H9 (cell line): ENCODE measurements around the gene GALNT17. TPM values are rescaled to one million over a fixed set of nuclear protein-coding genes. Genes with fewer than 3 reads are reported as not detected.

Experiments used
- DNase-seq: peaks from one replicate; pipeline ENCODE4 v3.0.0-alpha.2; 2017
- H2AFZ ChIP-seq: one replicate; pipeline ENCODE4 v1.6.1; 2013; ENCODE audit warnings: mild to moderate bottlenecking, low read length, control low read depth, moderate library complexity
- H2AK5ac ChIP-seq: 2 replicates; pipeline ENCODE4 v1.6.1; 2013; ENCODE audit warnings: low read length, control low read depth, mixed read lengths; ENCODE audit not compliant: insufficient read length
- H2BK120ac ChIP-seq: one replicate; pipeline ENCODE4 v1.6.1; 2013; ENCODE audit warnings: low read depth, mild to moderate bottlenecking, low read length, control low read depth, inconsistent platforms; ENCODE audit not compliant: poor library complexity, severe bottlenecking
- H2BK12ac ChIP-seq: 2 replicates; pipeline ENCODE4 v1.6.1; 2013; ENCODE audit warnings: low read length, control low read depth, mixed read lengths, low read depth; ENCODE audit not compliant: insufficient read length
- H2BK15ac ChIP-seq: 2 replicates; pipeline ENCODE4 v1.6.1; 2013; ENCODE audit warnings: low read depth, low read length, control low read depth
- H2BK20ac ChIP-seq: one replicate; pipeline ENCODE4 v1.6.1; 2013; ENCODE audit warnings: low read depth, mild to moderate bottlenecking, low read length, control low read depth, inconsistent platforms; ENCODE audit not compliant: poor library complexity, severe bottlenecking
- H2BK5ac ChIP-seq: 2 replicates; pipeline ENCODE4 v1.6.1; 2013; ENCODE audit warnings: low read length, control low read depth, mixed read lengths; ENCODE audit not compliant: insufficient read length
- H3K14ac ChIP-seq: 2 replicates; pipeline ENCODE4 v1.6.1; 2013; ENCODE audit warnings: low read length, control low read depth; ENCODE audit not compliant: insufficient read depth
- H3K18ac ChIP-seq: 2 replicates; pipeline ENCODE4 v1.6.1; 2013; ENCODE audit warnings: low read depth, mild to moderate bottlenecking, mixed read lengths, low read length, control low read depth; ENCODE audit not compliant: insufficient read length
- H3K23ac ChIP-seq: 2 replicates; pipeline ENCODE4 v1.6.1; 2013; ENCODE audit warnings: low read length, control low read depth, mixed read lengths, low read depth; ENCODE audit not compliant: insufficient read length
- H3K23me2 ChIP-seq: 2 replicates; pipeline ENCODE4 v1.6.1; 2013; ENCODE audit warnings: low read depth, mild to moderate bottlenecking, mixed read lengths, low read length, control low read depth; ENCODE audit not compliant: insufficient read length, poor library complexity, severe bottlenecking
- H3K27ac ChIP-seq: 2 replicates; pipeline ENCODE4 v1.5.1; 2013; ENCODE audit warnings: low read length, control low read depth, mixed read lengths, low read depth; ENCODE audit not compliant: insufficient read length
- H3K27me3 ChIP-seq: 2 replicates; pipeline ENCODE4 v1.6.1; 2013; ENCODE audit warnings: low read length, control low read depth, inconsistent platforms; ENCODE audit not compliant: insufficient read depth
- H3K4ac ChIP-seq: 2 replicates; pipeline ENCODE4 v1.6.1; 2013; ENCODE audit warnings: low read depth, mild to moderate bottlenecking, control low read depth, inconsistent platforms, low read length, moderate library complexity
- H3K4me1 ChIP-seq: 2 replicates; pipeline ENCODE4 v1.6.1; 2013; ENCODE audit warnings: low read length, control low read depth, inconsistent platforms; ENCODE audit not compliant: insufficient read depth
- H3K4me2 ChIP-seq: 2 replicates; pipeline ENCODE4 v1.6.1; 2013; ENCODE audit warnings: low read length, control low read depth, mixed read lengths; ENCODE audit not compliant: insufficient read length, insufficient read depth
- H3K56ac ChIP-seq: 2 replicates; pipeline ENCODE4 v1.6.1; 2013; ENCODE audit warnings: low read depth, mild to moderate bottlenecking, mixed read lengths, low read length, control low read depth; ENCODE audit not compliant: insufficient read length
- H3K79me1 ChIP-seq: 2 replicates; pipeline ENCODE4 v1.6.1; 2013; ENCODE audit warnings: low read depth, mild to moderate bottlenecking, moderate library complexity, low read length, control low read depth, inconsistent platforms; ENCODE audit not compliant: insufficient read depth, poor library complexity, severe bottlenecking
- H3K79me2 ChIP-seq: 2 replicates; pipeline ENCODE4 v1.6.1; 2013; ENCODE audit warnings: low read length, control low read depth, inconsistent platforms; ENCODE audit not compliant: insufficient read depth
- H3K9ac ChIP-seq: 2 replicates; pipeline ENCODE4 v1.6.1; 2013; ENCODE audit warnings: low read length, control low read depth, mixed read lengths; ENCODE audit not compliant: insufficient read length; ENCODE audit errors: extremely low read depth
- H3K9me3 ChIP-seq: one replicate; pipeline ENCODE4 v1.6.1; 2013; ENCODE audit warnings: low read depth, low read length, inconsistent platforms; ENCODE audit not compliant: control insufficient read depth
- H3T11ph ChIP-seq: one replicate; pipeline ENCODE4 v1.6.1; 2013; ENCODE audit warnings: mild to moderate bottlenecking, low read length, control low read depth, inconsistent platforms
- H4K20me1 ChIP-seq: one replicate; pipeline ENCODE4 v1.6.1; 2013; ENCODE audit not compliant: control insufficient read depth, insufficient read length, insufficient read depth
- H4K5ac ChIP-seq: 2 replicates; pipeline ENCODE4 v1.6.1; 2013; ENCODE audit warnings: low read depth, mild to moderate bottlenecking, mixed read lengths, low read length, control low read depth; ENCODE audit not compliant: insufficient read length
- H4K8ac ChIP-seq: replicated peaks from 2 replicates; pipeline ENCODE4 v1.6.1; 2013; ENCODE audit warnings: low read length, control low read depth, mixed read lengths, low read depth; ENCODE audit not compliant: insufficient read length
- H4K91ac ChIP-seq: 2 replicates; pipeline ENCODE4 v1.6.1; 2013; ENCODE audit warnings: low read depth, mild to moderate bottlenecking, moderate library complexity, mixed read lengths, low read length, control low read depth; ENCODE audit not compliant: insufficient read length
- H3K27ac Mint-ChIP-seq, 3 experiments: 2 replicates in 2 of 3; 3 replicates in 1 of 3; pipeline ENCODE4 v1.8.0; 2020 to 2021; ENCODE audit warnings: mixed read lengths in 3 of 3, mild to moderate bottlenecking in 1 of 3, moderate library complexity in 1 of 3
- H3K27me3 Mint-ChIP-seq: 2 replicates; pipeline ENCODE4 v1.8.0; 2021; ENCODE audit warnings: low read depth, mild to moderate bottlenecking, moderate library complexity, mixed read lengths
- H3K36me3 Mint-ChIP-seq, 3 experiments: 2 replicates in 2 of 3; 3 replicates in 1 of 3; pipeline ENCODE4 v1.8.0; 2020 to 2021; ENCODE audit warnings: low read depth in 3 of 3, mixed read lengths in 3 of 3; ENCODE audit not compliant: insufficient read depth in 1 of 3
- H3K4me1 Mint-ChIP-seq, 2 experiments: 2 replicates each; pipeline ENCODE4 v1.8.0; 2020; ENCODE audit warnings: mixed read lengths in 2 of 2
- H3K4me3 Mint-ChIP-seq, 2 experiments: 2 replicates in 1 of 2; 3 replicates in 1 of 2; pipeline ENCODE4 v1.8.0; 2020 to 2021; ENCODE audit warnings: mild to moderate bottlenecking in 2 of 2, mixed read lengths in 2 of 2, moderate library complexity in 1 of 2
- H3K9me3 Mint-ChIP-seq, 2 experiments: 2 replicates in 1 of 2; 3 replicates in 1 of 2; pipeline ENCODE4 v1.8.0; 2020; ENCODE audit warnings: mild to moderate bottlenecking in 2 of 2, mixed read lengths in 2 of 2, moderate library complexity in 1 of 2
- WGBS: extraction: QIAGEN DNeasy Blood & Tissue Kit; methylation state at CpG from one replicate; pipeline ENCODE4 v1.1.7; 2013; ENCODE audit warnings: missing lambda C conversion rate, low lambda C conversion rate, mixed read lengths; ENCODE audit not compliant: insufficient read length; ENCODE audit errors: extremely low coverage; 5-methylcytosine and 5-hydroxymethylcytosine counted together
- total RNA-seq: library from RNA; stranded (reverse); gene quantifications from 2 replicates; pipeline ENCODE4 v1.2.1, GENCODE V29; 2021
- TF ChIP-seq, protein P1 (sequence below): fragments of 200-600 bp; sonication (generic); conservative IDR thresholded peaks from 3 replicates; pipeline ENCODE4 v1.8.0; 2021; ENCODE audit warnings: antibody characterized with exemption, mild to moderate bottlenecking

The GALNT17 gene
- total RNA-seq, 1 experiment from 2014 or later = 43.2 TPM

DNA sequence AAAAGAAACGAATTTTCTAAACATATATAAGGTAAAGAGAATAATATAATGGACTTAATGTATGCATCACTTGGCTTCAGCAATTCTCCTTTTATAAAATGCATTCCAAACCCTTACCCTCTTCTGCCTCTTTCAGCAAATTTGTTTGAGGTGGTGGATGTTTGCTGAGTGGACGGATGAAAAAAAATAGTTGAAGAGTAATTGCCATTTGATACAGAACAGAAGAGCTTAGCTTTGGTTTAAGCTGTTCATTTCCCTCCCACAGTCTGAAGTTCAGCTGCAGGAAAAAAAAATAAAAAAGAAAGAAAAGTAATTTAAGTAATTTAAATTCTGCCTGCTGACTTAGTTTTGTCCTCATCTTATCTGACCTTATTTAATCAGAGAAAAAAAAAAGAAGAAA lies 138.6 kb downstream of the GALNT17 start:
- TF ChIP-seq, protein P1, sequence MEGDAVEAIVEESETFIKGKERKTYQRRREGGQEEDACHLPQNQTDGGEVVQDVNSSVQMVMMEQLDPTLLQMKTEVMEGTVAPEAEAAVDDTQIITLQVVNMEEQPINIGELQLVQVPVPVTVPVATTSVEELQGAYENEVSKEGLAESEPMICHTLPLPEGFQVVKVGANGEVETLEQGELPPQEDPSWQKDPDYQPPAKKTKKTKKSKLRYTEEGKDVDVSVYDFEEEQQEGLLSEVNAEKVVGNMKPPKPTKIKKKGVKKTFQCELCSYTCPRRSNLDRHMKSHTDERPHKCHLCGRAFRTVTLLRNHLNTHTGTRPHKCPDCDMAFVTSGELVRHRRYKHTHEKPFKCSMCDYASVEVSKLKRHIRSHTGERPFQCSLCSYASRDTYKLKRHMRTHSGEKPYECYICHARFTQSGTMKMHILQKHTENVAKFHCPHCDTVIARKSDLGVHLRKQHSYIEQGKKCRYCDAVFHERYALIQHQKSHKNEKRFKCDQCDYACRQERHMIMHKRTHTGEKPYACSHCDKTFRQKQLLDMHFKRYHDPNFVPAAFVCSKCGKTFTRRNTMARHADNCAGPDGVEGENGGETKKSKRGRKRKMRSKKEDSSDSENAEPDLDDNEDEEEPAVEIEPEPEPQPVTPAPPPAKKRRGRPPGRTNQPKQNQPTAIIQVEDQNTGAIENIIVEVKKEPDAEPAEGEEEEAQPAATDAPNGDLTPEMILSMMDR = no peak
- H3K27ac Mint-ChIP-seq = peak overlapping the region in 1 of 3 experiments; percentile 53; a peak in 1 of 7 replicates

More for the DNA sequence above, 138.6 kb downstream of the GALNT17 start:
- Histone ChIP-seq H3K14ac (no peak overlapping the region), H3K23ac (no peak overlapping the region), H2BK12ac (no peak overlapping the region), H3K4me1 (peaks cover 16% of the 10 kb centered on the region; the same call in 1 of the 2 replicates), H3K79me2 (peaks cover 23% of the 10 kb centered on the region; the same call in 1 of the 2 replicates), H3K56ac (no peak overlapping the region), H3K9me3 (peaks cover 3% of the 10 kb centered on the region), H2AFZ (no peak overlapping the region), H2AK5ac (no peak overlapping the region), H4K5ac (no peak overlapping the region), H3T11ph (no peak overlapping the region), H3K9ac (no peak overlapping the region), H4K8ac (no peak overlapping the region), H3K4me2 (no peak overlapping the region), H3K27me3 (no peaks in the 10 kb centered on the region), H3K27ac (no peak overlapping the region), H2BK5ac (no peak overlapping the region), H4K20me1 (no peaks in the 10 kb centered on the region), H2BK15ac (no peak overlapping the region), H3K18ac (no peak overlapping the region), H3K23me2 (no peaks in the 10 kb centered on the region), H3K4ac (no peak overlapping the region), H2BK20ac (no peak overlapping the region), H2BK120ac (no peak overlapping the region), H4K91ac (no peak overlapping the region), H3K79me1 (peaks cover 5% of the 10 kb centered on the region)
- Mint-ChIP-seq H3K27me3 (peaks cover 2% of the 10 kb centered on the region; the same call in 1 of the 2 replicates), H3K36me3 (peaks cover 15 to 25% (median 24%) of the 10 kb centered on the region in 3 experiments), H3K9me3 (peaks cover 9 to 10% of the 10 kb centered on the region in 2 experiments), H3K4me1 (peaks cover 38 to 45% of the 10 kb centered on the region in 2 experiments), H3K4me3 (no peak overlapping the region)
- no peak for DNase-seq
- no CpG with 5 or more reads among the region's 2 CpGs for WGBS
